Measurements from ENCODE around the gene ATG2B.

ATG2B gene

GRCh38 chr14:96274543-96274942 lies 88.6 kb downstream of the ATG2B start:
- DNase-seq = peak in 4 of 10 donors; percentile 30 to 35 (median 32)

DNA sequence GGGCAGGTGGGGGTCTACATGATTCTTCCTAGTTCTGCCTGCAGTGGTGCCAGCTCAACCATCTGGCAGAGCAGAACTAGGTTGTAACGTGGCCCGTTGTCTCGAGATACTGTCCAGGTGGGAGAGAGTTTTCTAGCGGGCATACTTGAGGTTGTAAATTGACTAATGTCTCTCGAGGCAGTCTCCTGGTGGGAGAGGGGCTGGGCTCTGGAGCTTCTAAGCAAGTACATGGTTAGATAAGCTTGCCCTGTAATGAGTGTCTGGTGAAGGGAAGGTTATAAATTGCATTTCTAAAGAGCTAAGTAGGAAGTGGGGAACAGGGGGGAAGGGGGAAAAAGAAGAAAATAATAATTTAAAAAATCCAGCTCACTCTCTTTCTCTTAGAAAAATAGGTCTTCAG lies 89.0 kb downstream of the ATG2B start:
- DNase-seq = no peak
- intact Hi-C loops (cut with DNase I) = loop anchor here (2.0 to 10.0 kb wide), 2 partner anchors 275 to 709 kb away; no protein-coding TSS in a partner anchor

More at GRCh38 chr14:96274543-96274942, 88.6 kb downstream of the ATG2B start:
- intact Hi-C loops (cut with DNase I) = loop anchor here (2.0 to 10.0 kb wide), 2 partner anchors 276 to 710 kb away; no protein-coding TSS in a partner anchor

- DNase-seq = no peak
- intact Hi-C loops (cut with DNase I) = loop anchor here (2.0 to 10.0 kb wide), 2 partner anchors 275 to 709 kb away; no protein-coding TSS in a partner anchor
Measured at GRCh38 chr14:96273629-96274028, 89.5 kb downstream of the ATG2B start.

DNA sequence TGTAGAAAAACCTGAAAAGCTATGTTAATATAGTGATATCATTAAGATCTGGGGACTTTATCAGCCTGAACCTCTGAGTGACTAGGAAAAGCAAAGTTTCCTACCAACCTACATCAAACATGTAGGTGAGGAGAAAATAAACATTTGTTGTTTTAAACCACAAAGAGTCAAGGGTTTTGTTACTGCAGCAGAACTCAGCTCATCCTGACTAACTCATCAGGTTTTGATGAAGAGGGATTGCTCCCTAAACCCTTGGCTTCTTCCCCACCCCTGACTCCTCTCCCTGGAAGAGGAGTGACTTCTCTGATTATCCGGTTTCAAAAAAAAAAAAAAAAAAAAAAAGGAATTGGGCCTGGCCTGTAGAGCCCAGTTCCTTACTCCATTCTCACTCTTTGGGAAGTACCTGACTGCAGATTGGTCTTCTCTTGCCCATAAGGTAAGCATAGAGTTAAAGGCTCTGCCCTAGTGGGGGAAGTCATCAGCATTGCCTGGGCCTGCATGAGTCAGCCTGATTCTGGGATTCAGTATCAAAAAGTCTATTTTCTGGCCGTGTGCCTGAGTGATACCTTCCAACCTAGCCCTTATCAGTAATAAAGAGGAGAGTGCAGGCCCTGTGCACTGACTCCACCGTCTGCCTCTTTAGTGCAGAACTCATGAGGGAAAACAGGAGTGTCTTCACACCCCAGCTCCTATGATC lies 90.2 kb downstream of the ATG2B start:
- DNase-seq = no peak
- intact Hi-C loops (cut with DNase I) = loop anchor here (10.0 kb wide), 1 partner anchor 708 kb away; no protein-coding TSS in a partner anchor

GRCh38 chr14:96271421-96271762 lies 91.7 kb downstream of the ATG2B start:
- no peak for DNase-seq
- intact Hi-C loops (cut with DNase I) = loop anchor here (10.0 kb wide), 1 partner anchor 707 kb away; no protein-coding TSS in a partner anchor

DNA sequence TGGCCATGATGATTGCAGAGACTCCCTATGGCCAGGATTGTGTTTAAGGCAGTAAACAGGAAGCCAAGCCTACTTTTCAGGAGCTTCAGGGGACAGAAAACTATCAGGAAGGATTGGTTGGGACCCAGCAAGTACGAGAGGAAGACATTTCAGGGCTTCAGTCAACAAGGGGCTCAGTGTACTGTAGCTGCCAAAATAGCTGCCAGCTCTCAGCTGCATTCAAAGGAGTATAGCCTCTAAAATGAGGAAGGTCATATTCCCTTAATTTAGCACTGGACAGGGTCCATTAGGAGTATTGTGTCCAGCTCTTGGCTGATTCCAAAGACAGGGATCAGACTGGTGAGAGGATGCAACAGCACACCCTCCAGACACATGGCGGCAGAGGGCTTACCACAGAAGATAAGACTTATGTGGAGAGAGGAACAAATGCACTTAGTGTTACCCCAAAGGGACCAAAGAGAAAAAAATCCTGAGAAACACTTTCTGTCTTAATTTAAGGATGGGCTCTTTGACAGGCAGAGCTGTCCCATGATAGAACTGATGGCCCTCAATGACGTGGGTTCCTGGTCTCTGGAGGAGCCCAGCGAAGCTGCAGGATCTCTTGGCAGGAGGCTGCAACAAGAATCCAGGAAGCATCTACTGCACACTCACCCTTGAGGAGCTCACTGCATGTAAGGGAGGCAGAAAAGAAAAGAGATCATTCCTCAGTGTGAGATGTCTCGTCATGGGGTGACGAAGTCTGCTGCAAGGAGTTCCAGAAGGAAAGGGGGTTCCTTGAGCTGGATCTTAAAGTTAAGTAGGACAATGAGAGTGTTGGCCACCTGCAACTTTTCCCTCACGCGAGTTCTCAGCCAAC lies 92.3 kb downstream of the ATG2B start:
- intact Hi-C loops (cut with DNase I) = loop anchor here (10.0 kb wide), 1 partner anchor 706 kb away; no protein-coding TSS in a partner anchor
- no peak for DNase-seq

DNA sequence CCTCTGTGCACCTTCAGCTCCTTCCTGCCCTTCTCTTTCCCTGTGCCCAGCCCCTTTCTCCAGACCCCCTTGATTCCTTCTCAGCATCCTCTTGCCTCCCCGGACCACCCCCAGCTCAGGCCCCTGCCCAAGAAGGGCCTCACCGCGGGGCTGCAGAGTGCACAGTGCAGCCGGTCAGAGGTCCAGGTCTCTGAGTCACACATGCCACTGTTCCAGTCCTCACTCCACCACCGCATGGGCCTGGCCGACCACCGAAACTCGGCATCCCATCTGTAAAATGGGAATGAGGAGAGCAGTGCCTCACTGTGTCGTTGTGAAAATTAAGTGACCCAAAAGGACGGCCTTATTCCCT lies 93.8 kb downstream of the ATG2B start:
- intact Hi-C loops (cut with DNase I) = no loop called here
- DNase-seq = no peak

DNA sequence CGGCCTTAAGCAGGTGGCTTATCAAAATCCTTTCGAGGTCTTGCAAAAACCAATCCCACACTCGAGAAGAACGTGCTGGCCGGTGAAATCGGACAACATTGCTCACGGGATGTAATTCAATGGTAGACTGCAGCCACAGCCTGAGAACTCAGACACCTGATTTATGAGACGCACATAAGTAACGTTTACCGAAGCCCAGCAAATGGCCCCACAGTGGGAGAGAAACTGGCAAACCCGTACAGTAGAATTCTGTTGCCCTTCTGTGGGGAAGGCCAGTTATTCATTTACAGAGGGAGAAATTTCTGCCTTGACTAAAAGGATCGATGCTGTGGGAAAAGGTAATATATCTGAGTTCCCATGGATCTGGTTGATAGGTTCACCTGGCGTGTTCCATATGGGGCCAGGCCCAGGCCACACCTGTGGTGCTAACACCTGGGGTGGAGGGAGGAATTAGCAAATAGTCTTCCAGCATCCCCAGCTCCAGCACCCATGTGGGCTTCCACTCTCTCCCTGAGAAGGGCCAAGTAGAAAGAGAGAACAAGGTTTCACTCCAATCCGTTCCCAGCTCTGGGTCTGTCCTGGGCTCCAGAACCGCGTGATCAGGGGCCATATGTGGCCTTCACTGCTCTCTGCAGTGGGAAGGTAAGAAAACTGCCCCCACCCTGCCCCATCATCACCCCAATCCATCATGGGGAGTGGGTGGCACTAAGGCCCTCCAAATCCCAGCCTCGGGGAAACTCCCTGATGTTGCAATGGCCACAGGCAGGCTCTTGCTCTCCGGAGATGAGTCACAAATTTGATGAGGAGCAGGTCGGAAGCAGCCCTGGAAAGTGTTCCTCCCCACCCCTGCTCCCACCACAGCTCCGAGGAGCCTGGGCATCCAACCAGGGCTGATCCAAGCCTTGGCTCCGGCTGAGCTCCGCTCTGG lies 94.4 kb downstream of the ATG2B start:
- DNase-seq = no peak
- intact Hi-C loops (cut with DNase I) = no loop called here

GRCh38 chr14:96267916-96268315 lies 95.2 kb downstream of the ATG2B start:
- no peak for DNase-seq
- intact Hi-C loops (cut with DNase I) = no loop called here

DNA sequence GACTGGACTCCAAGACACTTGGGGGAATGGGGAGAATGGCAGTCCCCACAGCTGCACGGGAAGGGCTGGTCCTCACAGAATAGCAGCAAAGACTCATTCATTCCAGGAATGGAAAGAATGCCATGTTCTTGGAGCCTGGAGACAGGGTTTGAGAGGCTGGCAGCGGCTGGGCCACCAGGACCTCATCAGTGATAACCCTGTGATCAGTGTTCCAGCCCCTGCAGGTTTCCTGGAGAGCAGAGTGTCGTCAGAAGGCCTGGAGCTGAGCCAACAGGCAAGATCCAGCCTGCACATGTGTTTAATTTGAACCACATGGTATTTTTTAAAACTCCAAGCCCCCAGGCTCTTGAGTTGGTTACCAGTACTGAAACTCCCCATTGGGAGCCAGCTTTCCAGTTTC lies 95.8 kb downstream of the ATG2B start:
- DNase-seq = no peak
- intact Hi-C loops (cut with DNase I) = no loop called here

DNA sequence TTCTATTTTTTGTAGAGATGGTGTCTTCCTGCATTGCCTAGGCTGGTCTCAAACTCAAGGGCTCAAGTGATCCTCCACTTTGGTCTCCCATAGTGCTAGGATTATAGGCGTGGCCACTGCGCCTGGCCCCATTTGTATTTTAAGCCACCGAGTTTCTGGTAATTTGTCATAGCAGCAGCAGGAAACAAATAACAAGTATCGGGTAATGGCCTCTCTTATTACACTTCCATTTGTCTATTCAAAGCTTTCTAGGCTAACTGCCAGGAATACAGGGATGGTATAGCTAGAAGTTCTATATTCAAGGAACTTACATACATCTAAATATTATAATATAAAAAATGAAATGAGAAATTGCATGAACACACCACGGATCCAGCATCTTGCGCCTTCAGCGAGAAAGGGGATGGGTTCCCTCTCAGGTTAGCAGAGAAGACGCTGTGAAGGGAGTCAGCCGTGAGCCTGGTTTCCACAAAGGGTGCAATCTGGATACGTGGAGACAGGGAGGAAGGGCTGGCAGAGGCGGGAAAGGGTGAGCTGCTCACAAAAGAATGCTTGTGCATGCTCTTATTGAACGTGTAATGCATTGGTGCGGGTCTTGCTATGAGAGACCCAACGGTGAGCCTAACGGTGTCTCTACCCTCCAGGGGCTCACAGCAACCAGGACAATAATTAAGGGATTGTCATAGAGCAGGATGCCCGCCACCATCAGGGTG lies 97.6 kb downstream of the ATG2B start:
- intact Hi-C loops (cut with DNase I) = no loop called here

DNA sequence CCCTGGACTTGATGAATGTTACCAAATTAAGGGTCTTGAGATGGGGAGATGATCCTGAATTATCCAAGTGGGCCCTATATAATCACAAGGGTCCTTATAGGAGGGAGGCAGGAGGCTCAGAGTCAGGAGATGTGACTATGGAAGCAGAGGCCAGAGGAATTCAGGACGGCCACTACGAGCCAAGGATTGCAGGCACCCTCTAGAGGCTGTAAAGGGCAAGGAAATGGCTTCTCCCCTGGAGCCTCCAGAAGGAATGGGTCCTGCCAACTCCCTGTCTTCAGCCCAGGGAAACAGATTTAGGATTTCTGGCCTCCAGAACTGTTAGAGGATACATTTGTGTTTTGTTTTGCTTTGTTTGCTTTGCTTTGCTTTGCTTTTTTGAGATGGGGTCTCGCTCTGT lies 98.3 kb downstream of the ATG2B start:
- no peak for DNase-seq
- intact Hi-C loops (cut with DNase I) = no loop called here

More for the DNA sequence above, 97.6 kb downstream of the ATG2B start:
- DNase-seq = no peak

GRCh38 chr14:96264200-96264553 lies 99.0 kb downstream of the ATG2B start:
- intact Hi-C loops (cut with DNase I) = no loop called here
- DNase-seq = no peak

GRCh38 chr14:96263347-96264199 lies 99.6 kb downstream of the ATG2B start:
- intact Hi-C loops (cut with DNase I) = no loop called here
- DNase-seq = no peak

GRCh38 chr14:96261772-96262655 lies 101.1 kb downstream of the ATG2B start:
- intact Hi-C loops (cut with DNase I) = no loop called here
- DNase-seq = no peak

DNA sequence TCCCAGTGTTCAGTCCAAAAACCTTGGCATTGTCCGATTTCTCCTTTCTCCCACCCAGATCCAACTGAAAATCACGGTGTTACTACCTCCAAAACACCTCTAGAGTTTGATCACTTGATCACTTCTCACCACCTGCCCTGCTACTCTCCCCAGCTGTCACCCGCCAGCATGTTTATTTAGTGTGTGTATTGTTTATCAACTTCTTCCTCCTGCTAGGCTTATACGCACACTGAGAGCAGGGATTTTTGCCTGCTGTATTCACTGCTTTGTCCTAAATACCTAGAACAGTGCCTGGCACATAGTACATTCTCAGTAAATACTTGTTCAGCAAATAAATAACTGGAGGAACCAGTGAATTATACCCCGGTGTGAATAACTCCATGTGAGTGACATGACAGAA lies 102.1 kb downstream of the ATG2B start:
- no peak for DNase-seq
- intact Hi-C loops (cut with DNase I) = no loop called here

DNA sequence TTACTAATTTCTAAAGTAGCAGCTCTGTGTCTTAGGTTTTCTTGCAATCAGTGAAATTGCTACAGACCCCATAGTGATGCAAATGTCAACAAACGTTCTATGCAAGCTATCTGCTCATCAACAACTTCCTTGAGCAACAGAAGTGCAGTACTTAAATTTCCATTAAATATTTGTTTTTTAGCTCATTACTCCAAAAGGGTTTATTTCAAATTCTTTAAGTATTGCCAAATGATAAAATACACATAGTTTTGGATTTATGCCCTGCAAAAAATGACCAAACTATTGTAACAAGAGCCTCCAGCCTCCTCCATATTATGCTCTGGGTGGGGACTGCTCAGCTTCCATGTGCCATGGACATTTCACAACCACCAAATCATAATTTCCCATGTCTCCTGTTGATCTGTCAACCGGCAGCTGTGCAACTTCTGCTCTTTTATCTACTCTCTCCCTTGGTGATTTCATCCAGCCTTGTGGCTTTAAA lies 102.8 kb downstream of the ATG2B start:
- intact Hi-C loops (cut with DNase I) = no loop called here
- DNase-seq = no peak

DNA sequence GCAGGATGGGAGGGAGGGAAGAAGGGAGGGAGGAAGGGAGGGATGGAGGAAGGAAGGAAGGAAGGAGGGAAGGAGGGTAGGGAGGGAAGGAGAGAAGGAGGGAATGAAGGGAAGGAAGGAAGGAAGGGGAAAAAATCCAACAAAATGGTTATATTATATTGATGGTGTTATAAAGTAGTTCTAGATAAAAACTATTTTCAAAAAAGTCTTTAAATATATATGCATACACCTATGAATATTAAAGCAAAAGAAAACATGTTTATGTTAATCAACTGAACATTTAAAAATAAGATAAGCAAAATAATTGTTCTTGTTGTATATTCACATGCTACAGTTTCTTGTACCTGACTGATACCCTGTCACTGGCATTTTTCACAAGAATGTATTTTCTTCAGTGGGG lies 105.2 kb downstream of the ATG2B start:
- DNase-seq = no peak
- intact Hi-C loops (cut with DNase I) = no loop called here

Measured in posterior cingulate gyrus (tissue), 11 donors.